GM19372 (cell line): Measurements from ENCODE around the gene L3MBTL1.

Experiments used
- ATAC-seq: cut with Tn5 transposase; IDR thresholded peaks from one replicate; pipeline ENCODE4 v1.9.1; 2021; ENCODE audit warnings: mild to moderate bottlenecking, low read depth, moderate library complexity; ENCODE audit not compliant: unreplicated experiment

Gene L3MBTL1

GRCh38 chr20:43554369-43554768 lies 46.9 kb downstream of the L3MBTL1 start:
- no peak for ATAC-seq

- ATAC-seq: no peak
Measured at GRCh38 chr20:43558412-43559146, 51.1 kb downstream of the L3MBTL1 start, which contains the start of gene SGK2. TSS of gene SGK2 (plus strand) at chr20:43559027. CDS start at chr20:43566496, 7,469 bp downstream.

DNA sequence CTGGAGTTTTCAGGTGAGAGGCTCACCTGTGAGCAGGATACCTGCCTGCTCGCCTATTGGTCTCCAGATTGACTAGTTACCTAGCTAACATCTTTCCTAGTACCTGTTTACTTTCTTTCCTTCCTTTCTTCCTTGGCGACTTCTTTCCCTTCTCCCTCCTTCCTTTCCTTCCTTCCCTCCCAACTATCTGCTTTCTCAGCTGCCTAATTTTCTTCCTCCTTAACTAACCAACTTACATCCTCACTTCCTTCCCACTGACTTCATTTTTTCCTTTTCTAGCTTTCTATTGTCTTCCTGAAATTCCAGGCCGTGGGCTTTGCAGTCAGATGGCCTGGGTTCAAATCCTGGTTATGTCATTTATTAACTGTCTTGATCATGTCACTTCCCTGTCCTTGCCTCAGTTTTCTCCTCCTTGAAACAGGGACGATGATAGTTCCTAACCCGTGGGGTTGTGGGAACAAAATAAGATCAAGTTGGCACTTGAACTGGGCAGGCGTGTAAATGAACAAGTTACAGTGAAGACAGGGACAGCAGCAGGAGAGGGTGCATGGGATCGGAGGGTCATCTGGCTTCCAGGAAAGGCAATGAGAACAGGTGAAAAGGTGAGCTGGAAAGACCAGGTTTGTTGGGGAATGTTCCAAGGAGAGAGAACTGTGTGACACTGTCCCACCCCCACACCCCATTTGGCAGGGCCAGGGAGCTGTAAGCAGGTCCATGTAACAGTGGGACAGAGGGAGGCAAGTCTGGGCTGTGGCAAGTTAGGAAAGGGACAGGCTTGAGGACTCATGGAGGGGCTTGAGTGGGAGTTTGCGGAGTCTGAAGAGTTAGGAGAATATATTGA lies 51.9 kb downstream of the L3MBTL1 start:
- ATAC-seq: no peak

DNA sequence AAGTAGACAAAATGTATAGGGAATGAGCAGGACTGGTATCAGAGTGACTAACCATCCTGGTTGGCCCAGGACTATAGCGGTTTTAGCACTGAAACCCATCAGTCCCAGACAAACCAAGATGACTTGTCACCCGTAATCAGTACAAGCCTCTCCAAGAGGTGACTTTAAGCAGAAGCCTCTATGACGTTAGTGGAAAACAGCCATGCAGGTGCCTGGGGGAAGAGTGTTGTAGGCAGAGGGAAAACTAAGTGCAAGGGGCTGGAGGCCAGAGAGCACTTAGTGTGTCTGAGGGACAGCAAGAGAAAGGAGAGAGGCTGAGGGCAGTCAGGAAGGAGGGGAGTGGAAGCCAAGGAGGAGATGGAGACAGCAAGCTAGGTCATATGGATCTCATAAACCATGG lies 53.5 kb downstream of the L3MBTL1 start:
- ATAC-seq: no peak

- ATAC-seq: no peak
Measured at GRCh38 chr20:43563429-43563828, 55.9 kb downstream of the L3MBTL1 start.

GRCh38 chr20:43563991-43564390 lies 56.5 kb downstream of the L3MBTL1 start:
- no peak for ATAC-seq

- no peak for ATAC-seq
Measured at GRCh38 chr20:43564455-43564854, 57.0 kb downstream of the L3MBTL1 start.

DNA sequence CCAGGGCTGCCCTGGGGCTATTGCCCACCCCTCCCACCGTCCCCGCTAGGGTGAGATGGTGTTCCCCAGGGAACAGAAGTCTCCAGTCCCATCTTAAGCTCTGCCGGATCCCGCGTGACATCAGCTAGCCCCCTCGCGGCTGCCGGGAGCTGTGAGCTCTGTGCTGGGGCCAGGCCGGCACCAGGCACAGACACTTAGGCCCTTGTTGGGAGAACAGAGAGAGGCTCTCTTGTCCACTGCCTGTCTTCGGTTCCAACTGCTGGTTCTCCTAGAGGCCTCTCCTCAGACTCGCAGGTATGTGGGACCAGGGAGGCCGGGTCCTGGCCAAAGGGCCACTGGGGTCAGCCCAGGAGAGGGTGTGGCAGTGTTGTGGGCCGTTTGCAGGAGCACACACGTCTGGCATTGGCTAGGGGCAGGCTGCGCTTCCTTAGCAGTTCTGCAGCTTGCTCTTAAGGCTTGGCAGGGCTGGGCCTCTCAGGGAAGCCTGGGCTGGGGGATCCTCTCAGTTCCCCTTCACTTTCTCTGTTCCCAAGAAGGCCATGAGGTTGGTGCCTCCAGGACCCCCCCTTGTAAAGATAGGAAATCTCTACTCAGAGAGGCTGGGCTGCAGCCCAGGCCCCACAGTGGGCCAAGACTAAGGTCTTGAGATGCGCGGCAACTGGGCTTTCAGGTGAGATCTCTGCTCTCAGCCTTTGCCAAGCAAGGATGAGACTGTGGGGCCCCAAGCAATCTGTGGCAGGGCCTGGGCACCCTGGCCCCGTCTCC lies 57.7 kb downstream of the L3MBTL1 start:
- ATAC-seq: no peak

DNA sequence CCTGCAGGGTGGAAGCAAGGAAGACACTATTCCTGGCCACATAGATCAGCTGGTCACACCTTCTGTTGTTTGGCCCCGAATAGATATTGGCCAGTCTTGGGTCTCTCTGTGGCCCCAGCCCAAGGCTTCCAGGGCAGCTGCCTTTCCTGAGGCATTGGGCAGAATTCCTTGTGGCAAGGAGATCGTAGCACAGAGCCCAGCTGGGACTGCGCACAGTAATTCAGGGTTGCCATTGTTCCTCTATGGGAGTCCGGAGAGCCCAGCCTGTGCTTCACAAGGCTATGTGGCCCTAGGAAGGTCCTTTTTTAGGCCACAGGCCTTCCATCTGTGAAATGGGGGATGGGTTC lies 58.2 kb downstream of the L3MBTL1 start:
- no peak for ATAC-seq

GRCh38 chr20:43567477-43567876 lies 60.0 kb downstream of the L3MBTL1 start:
- ATAC-seq: no peak

- ATAC-seq: no peak
Measured at GRCh38 chr20:43568706-43569105, 61.2 kb downstream of the L3MBTL1 start.

GRCh38 chr20:43569282-43569681 lies 61.8 kb downstream of the L3MBTL1 start:
- ATAC-seq: no peak

- ATAC-seq: no peak
Measured at GRCh38 chr20:43570496-43570895, 63.0 kb downstream of the L3MBTL1 start.

DNA sequence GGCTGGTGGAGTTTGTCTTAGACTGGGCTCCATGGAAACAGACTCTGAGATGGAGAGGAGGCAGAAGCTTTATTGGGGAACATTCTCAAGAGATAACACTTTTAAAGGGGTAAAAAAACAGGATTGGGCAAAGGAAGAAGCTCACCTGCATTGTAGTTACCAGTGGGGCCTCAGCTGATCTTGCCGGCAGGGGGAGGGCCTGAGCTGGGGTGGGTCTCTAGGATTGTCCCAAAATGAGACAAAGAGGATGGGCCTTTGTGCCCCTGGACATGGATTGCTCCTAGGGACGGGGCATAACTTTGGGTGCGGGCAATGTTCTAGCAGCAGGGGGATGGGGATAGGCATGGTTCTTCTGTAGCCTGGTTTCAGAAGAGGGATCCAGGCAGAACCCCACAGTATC lies 63.8 kb downstream of the L3MBTL1 start:
- no peak for ATAC-seq

DNA sequence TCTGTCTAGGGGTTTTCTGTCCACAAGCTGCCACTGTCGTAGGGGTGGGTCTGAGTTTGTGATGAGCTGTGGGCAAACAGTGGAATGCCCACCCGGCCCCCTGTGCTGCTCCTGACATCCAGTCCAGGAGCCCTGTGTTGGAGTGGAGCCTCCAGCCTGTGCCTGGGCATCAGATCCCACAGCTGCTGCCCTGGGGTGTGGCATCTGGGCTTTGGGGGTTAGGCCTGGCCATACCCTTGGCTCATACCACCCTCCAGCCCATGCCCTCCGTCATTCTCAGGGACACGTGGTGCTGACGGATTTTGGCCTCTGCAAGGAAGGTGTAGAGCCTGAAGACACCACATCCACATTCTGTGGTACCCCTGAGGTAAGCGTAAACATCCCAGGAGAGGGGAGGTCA lies 64.3 kb downstream of the L3MBTL1 start:
- ATAC-seq: no peak

DNA sequence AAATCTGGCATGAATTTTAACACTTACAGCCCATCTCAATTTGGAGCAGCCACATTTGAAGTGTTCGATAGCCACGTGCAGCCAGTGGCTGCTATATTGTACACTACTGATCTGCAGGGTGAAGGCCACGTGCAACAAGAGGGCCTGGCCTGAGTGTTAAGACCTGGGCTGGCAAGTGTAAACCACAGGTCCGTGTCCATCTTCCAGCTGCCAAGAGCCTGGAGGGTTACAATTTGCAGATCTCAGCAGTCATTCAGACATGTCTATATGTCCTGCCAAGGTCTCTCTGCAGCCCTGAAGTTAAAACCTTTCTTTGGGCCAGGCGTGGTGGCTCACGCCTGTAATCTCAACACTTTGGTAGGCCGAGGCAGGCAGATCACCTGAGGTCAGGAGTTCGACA lies 65.4 kb downstream of the L3MBTL1 start:
- no peak for ATAC-seq

DNA sequence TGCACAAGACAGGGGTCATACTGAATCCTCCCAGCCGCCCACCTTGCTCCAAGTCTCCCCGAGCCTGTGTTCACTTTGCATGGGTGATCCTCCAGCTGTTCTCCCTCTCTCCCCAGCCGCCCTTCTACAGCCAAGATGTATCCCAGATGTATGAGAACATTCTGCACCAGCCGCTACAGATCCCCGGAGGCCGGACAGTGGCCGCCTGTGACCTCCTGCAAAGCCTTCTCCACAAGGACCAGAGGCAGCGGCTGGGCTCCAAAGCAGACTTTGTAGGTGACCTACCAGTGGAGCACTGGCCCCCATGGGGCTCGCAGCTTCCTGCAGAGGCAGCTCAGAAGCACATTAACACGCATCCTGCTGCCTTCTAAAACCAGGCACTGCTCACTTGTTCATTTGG lies 68.6 kb downstream of the L3MBTL1 start:
- no peak for ATAC-seq

DNA sequence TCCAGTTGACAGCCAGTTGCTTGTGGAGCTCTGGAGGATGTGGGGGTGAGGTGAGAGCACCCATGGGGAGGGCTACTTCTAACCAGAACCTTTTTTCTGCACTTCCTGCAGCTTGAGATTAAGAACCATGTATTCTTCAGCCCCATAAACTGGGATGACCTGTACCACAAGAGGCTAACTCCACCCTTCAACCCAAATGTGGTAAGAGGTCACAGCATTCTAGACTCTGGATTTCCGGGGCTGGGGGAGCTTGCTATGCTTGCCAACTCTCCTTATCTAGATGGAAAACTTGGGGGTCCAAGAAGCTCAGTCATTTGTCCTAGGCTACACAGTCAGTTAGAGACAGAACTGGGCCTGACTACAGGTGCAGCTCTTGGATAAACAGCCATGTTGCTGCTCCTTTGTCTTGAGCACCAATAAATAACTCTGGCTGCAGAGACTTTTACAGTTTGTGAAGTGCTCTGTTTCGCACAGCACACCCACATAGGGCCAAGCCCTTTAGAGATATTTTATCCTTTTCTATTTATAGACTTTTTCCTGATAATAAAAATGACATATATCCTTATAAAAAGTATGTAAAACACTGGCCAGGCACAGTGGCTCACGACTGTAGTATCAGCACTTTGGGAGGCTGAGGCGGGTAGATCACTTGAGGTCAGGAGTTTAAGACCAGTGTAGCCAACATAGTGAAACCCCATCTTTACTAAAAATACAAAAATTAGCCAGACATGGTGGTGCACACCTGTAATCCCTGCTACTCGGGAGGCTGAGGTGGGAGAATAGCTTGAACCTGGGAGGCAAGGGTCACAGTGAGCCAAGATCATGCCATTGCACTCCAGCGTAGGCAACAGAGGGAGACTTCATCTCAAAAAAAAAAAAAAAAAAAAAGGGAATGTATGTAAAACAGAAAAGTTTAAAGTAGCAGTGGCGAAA lies 72.6 kb downstream of the L3MBTL1 start:
- no peak for ATAC-seq

DNA sequence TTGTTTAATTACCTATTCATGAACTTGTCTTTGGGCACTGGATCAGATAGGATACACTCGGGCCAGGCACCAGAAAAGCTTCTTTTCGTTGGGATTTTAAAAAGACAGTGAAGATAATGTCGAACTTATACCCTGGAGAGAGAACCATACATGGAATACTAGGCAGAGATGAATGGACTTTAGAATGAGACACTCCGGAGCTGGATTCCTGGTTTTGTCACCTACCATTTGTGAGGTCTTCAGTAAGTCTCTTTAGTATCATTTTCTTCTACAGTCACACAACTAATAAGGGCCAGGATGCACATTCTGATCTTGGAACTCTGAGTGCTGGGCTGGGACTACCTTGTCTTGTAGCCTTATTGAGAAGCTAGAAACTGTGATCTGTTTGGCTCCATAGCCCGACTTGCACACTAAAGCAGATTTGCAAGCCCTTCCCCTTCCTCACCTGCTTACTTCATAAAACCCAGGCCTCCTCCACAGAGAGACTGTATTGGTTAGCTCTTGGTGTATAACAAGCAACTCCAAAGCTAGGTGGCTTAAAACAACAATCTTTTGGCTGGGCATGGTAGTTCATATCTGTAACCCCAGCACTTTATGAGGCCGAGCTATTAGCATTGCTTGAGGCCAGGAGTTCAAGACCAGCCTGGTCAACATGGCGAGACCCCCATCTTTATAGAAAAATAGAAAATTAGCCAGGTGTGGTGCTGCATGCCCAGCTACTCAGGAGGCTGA lies 75.8 kb downstream of the L3MBTL1 start:
- ATAC-seq: no peak
